Spleen (tissue), 7 donors: Measurements from ENCODE around the gene KANK3.

Experiments used
- CTCF ChIP-seq, 11 experiments: fragments of 200-600 bp in 7 of 11; fragments of 450-650 bp in 4 of 11; sonication (generic) in 4 of 11; IDR thresholded peaks in 8 of 11; conservative IDR thresholded peaks in 3 of 11; 1 replicate in 7 of 11; 2 replicates in 4 of 11; pipeline versions ENCODE4 v1.4.0 to v1.8.0; 2016 to 2021; ENCODE audit warnings: antibody characterized with exemption in 11 of 11, inconsistent platforms in 4 of 11, mild to moderate bottlenecking in 1 of 11
- POLR2A ChIP-seq, 3 donors: fragments of 450-650 bp; IDR thresholded peaks; one replicate each; pipeline ENCODE4 v1.5.1; 2017; ENCODE audit warnings: antibody characterized with exemption in 3 of 3, mild to moderate bottlenecking in 1 of 3
- donor health status: DM: no; HTN: no; CAD: no; lungs with moderate emphysema.
- donor health status: DM: no; HTN: no; CAD: no.
- donor health status: DM: no; HTN: no; CAD: no.

DNA sequence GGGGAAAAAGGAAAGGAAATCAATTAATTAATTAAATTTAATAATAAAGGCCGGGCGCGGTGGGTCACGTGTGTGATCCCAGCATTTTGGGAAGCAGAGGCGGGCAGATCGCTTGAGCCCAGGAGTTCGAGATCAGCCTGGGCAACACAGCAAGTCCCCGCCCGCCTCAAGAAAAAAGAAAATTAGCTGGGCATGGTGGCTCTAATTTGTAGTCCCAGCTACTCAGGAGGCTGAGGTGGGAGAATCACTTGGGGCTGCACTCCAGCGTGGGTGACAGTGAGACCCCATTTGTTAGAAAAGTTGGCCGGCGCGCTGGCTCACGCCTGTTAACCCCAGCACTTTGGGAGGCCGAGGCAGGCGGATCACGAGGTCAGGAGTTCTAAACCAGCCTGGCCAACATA lies 34.2 kb downstream of the KANK3 start:
- no peak for TF ChIP-seq POLR2A (IDR thresholded peaks at IDR 0.05)
- TF ChIP-seq CTCF (IDR thresholded peaks at IDR 0.05 in 8 of 11, conservative IDR thresholded peaks at IDR 0.05 in 3 of 11) = no peak
